Kidney (tissue), 14 donors: Measurements from ENCODE around the gene LDLRAD3. TPM values are rescaled to one million over a fixed set of nuclear protein-coding genes. Genes with fewer than 3 reads are reported as not detected.
A peak's percentile ranks its signal among the peaks of the same experiment; 100 is the strongest.

ENCODE experiments used
- DNase-seq, 5 donors: peaks; one replicate each; pipeline ENCODE4 v3.0.0-alpha.2; 2013 to 2020
- FAIRE-seq: peaks from 2 replicates; lab custom pipeline; 2012; peaks lifted over from hg19 to GRCh38; lab: Jason Lieb, UNC
- H3K27ac ChIP-seq, 2 donors: one replicate each; pipeline ENCODE4 v1.7.0; 2013; ENCODE audit warnings: low read depth in 2 of 2, low read length in 2 of 2, inconsistent platforms in 1 of 2
- H3K27me3 ChIP-seq: one replicate; pipeline ENCODE4 v1.7.1; 2013; ENCODE audit warnings: low read length, inconsistent platforms; ENCODE audit not compliant: control insufficient read depth, insufficient read depth
- H3K36me3 ChIP-seq, 3 donors: one replicate each; pipeline versions ENCODE4 v1.7.0 to v1.7.1; 2013; ENCODE audit warnings: low read length in 3 of 3, control low read depth in 1 of 3, inconsistent platforms in 1 of 3; ENCODE audit not compliant: insufficient read depth in 3 of 3, control insufficient read depth in 2 of 3
- H3K4me1 ChIP-seq, 3 donors: one replicate each; pipeline versions ENCODE4 v1.7.0 to v1.7.1; 2013; ENCODE audit warnings: low read length in 3 of 3, inconsistent platforms in 1 of 3, low read depth in 1 of 3; ENCODE audit not compliant: control insufficient read depth in 2 of 3, insufficient read depth in 2 of 3
- H3K4me3 ChIP-seq, 3 donors: one replicate each; pipeline versions ENCODE4 v1.7.0 to v1.8.1; 2013; ENCODE audit warnings: low read length in 3 of 3, control low read depth in 1 of 3, inconsistent platforms in 1 of 3
- H3K9ac ChIP-seq, 3 donors: one replicate each; pipeline versions ENCODE4 v1.7.0 to v1.7.1; 2013; ENCODE audit warnings: low read length in 3 of 3, control low read depth in 1 of 3, inconsistent platforms in 1 of 3
- H3K9me3 ChIP-seq, 3 donors: one replicate each; pipeline versions ENCODE4 v1.7.0 to v1.7.1; 2013; ENCODE audit warnings: low read length in 3 of 3, control low read depth in 1 of 3, inconsistent platforms in 1 of 3; ENCODE audit not compliant: control insufficient read depth in 2 of 3, insufficient read depth in 1 of 3
- intact Hi-C: fragments of 100-400 bp; cut with DNase I; formaldehyde crosslinking; loops from one replicate; pipeline ENCODE4 v1.11.1; 2022
- polyA plus RNA-seq: library from polyadenylated mRNA; stranded (reverse); fragments of 350-450 nt; fragmentation: Illumina TruSeq; extraction: RNeasy Lipid Tissue Mini Kit (QIAGEN cat#74804); gene quantifications from one replicate; pipeline ENCODE4 v1.2.3, GENCODE V29; 2014; ENCODE audit warnings: low read depth, low replicate concordance; ENCODE audit not compliant: insufficient read depth
- total RNA-seq: library from RNA; stranded (reverse); fragmentation: NEBNext Ultra II Directional; extraction: Animal tissue kit (Norgen Biotek cat#: 25700); gene quantifications from one replicate; pipeline ENCODE4 v1.2.1, GENCODE V29; 2021
- TF ChIP-seq, protein P1 (sequence below): IDR thresholded peaks from 3 replicates; pipeline ENCODE4 v1.5.1; 2012; ENCODE audit warnings: mild to moderate bottlenecking, moderate library complexity, borderline replicate concordance; ENCODE audit not compliant: insufficient read depth; ENCODE audit errors: extremely low read depth
- donor health status: control.
- donor health status: control.
- donor health status: control.
- donor health status: control.
- donor health status: control.
- donor health status: DM: yes; HTN: yes; CAD: no.
- donor health status: Normal renal cell carcinoma (clear cell type).

Gene LDLRAD3
- total and polyA plus RNA-seq, 2 donors from 2014 or later: 1.2 to 14.2 TPM

- H3K4me1 ChIP-seq: no peaks in the 10 kb centered on the region
- H3K27me3 ChIP-seq: no peaks in the 10 kb centered on the region
- no peak for DNase-seq
- FAIRE-seq: no peak
- no peaks in the 10 kb centered on the region for H3K9me3 ChIP-seq
- H3K9ac ChIP-seq: no peak overlapping the region
- H3K36me3 ChIP-seq: no peaks in the 10 kb centered on the region
- TF ChIP-seq, protein P1, sequence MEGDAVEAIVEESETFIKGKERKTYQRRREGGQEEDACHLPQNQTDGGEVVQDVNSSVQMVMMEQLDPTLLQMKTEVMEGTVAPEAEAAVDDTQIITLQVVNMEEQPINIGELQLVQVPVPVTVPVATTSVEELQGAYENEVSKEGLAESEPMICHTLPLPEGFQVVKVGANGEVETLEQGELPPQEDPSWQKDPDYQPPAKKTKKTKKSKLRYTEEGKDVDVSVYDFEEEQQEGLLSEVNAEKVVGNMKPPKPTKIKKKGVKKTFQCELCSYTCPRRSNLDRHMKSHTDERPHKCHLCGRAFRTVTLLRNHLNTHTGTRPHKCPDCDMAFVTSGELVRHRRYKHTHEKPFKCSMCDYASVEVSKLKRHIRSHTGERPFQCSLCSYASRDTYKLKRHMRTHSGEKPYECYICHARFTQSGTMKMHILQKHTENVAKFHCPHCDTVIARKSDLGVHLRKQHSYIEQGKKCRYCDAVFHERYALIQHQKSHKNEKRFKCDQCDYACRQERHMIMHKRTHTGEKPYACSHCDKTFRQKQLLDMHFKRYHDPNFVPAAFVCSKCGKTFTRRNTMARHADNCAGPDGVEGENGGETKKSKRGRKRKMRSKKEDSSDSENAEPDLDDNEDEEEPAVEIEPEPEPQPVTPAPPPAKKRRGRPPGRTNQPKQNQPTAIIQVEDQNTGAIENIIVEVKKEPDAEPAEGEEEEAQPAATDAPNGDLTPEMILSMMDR: no peak
- no peak overlapping the region for H3K4me3 ChIP-seq
- intact Hi-C loops: no loop called here
- H3K27ac ChIP-seq: no peak overlapping the region
These were observed 6.2 kb downstream of the LDLRAD3 start for GRCh38 chr11:35950082-35950481.

DNA sequence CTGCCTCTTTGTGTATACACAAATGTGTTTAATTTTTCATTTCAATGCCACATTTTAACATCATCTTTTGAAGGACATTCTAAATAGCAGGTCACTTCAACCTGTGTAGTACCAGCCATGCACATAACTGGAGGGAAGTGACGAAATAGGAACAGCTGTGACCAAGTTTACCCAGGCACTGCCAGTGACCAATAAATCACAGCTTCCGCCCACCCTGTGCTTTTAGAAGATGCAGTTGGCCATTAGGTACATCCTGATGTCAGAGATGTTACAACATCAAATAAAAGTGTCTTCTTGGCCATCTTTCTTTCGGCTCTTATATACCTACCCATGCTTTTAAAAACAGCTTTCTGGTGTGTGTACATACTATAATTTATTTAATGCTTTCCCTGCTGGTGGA is 7.8 kb downstream of the LDLRAD3 start:
- DNase-seq (peak in 3 of 5 donors; percentile 46 to 60 (median 58)), FAIRE-seq (no peak)
- Histone ChIP-seq H3K9me3 (no peaks in the 10 kb centered on the region), H3K27me3 (no peaks in the 10 kb centered on the region), H3K4me1 (no peaks in the 10 kb centered on the region), H3K9ac (no peak overlapping the region), H3K27ac (no peak overlapping the region), H3K36me3 (no peaks in the 10 kb centered on the region), H3K4me3 (no peak overlapping the region)
- intact Hi-C loops: no loop called here
- TF ChIP-seq, protein P1: no peak

- no peak overlapping the region for H3K27ac ChIP-seq
- no peak for FAIRE-seq
- H3K4me3 ChIP-seq: no peak overlapping the region
- DNase-seq: peak in 3 of 5 donors; percentile 45 to 75 (median 45)
- no peaks in the 10 kb centered on the region for H3K4me1 ChIP-seq
- TF ChIP-seq, protein P1: no peak
- no peak overlapping the region for H3K9ac ChIP-seq
- H3K27me3 ChIP-seq: no peaks in the 10 kb centered on the region
- H3K36me3 ChIP-seq: no peaks in the 10 kb centered on the region
- H3K9me3 ChIP-seq: no peaks in the 10 kb centered on the region
- intact Hi-C loops: no loop called here
These were observed 9.4 kb downstream of the LDLRAD3 start for GRCh38 chr11:35953081-35953760.
